Neural crest cell (in vitro differentiated cells): ENCODE results near the gene SPTB. TPM values are rescaled to one million over a fixed set of nuclear protein-coding genes. Genes with fewer than 3 reads are reported as not detected.

ENCODE experiments used
- DNase-seq: peaks from one replicate; pipeline ENCODE4 v3.0.0; 2021; ENCODE audit warnings: low read depth, mixed read lengths, low spot score
- H3K27ac Mint-ChIP-seq: one replicate; pipeline ENCODE4 v1.8.0; 2021; ENCODE audit warnings: mild to moderate bottlenecking, mixed read lengths; ENCODE audit not compliant: unreplicated experiment
- H3K27me3 Mint-ChIP-seq: 2 replicates; pipeline ENCODE4 v1.8.0; 2021; ENCODE audit warnings: low read depth, mild to moderate bottlenecking, mixed read lengths
- H3K36me3 Mint-ChIP-seq: 2 replicates; pipeline ENCODE4 v1.8.0; 2021; ENCODE audit warnings: low read depth, mild to moderate bottlenecking, mixed read lengths
- H3K4me1 Mint-ChIP-seq: 2 replicates; pipeline ENCODE4 v1.8.0; 2021; ENCODE audit warnings: mixed read lengths
- H3K4me3 Mint-ChIP-seq: one replicate; pipeline ENCODE4 v1.8.0; 2021; ENCODE audit warnings: mild to moderate bottlenecking, mixed read lengths
- H3K9me3 Mint-ChIP-seq: 2 replicates; pipeline ENCODE4 v1.8.0; 2021; ENCODE audit warnings: mixed read lengths
- total RNA-seq: library from RNA; stranded (reverse); gene quantifications from 2 replicates; pipeline ENCODE4 v1.2.1, GENCODE V29; 2021
- TF ChIP-seq, protein P1 (sequence below): fragments of 200-600 bp; sonication (generic); conservative IDR thresholded peaks from 2 replicates; pipeline ENCODE4 v1.5.0; 2021; ENCODE audit warnings: antibody characterized with exemption, mild to moderate bottlenecking

Gene SPTB
- total RNA-seq, 1 donor from 2014 or later = 0.16 TPM

DNA sequence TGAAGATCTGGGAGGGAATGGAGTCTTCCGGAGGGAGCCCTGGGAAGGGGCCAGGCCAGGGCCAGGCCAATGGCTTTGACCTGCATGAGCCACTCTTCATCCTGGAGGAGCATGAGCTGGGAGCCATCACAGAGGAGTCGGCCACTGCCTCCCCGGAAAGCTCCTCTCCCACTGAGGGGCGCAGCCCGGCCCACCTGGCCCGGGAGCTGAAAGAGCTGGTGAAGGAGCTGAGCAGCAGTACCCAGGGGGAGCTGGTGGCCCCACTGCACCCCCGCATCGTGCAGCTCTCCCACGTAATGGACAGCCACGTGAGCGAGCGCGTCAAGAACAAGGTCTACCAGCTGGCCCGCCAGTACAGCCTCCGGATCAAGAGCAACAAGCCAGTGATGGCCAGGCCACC lies 137.7 kb downstream of the SPTB start:
- H3K36me3 Mint-ChIP-seq = peaks cover 8% of the 10 kb centered on the region

DNA sequence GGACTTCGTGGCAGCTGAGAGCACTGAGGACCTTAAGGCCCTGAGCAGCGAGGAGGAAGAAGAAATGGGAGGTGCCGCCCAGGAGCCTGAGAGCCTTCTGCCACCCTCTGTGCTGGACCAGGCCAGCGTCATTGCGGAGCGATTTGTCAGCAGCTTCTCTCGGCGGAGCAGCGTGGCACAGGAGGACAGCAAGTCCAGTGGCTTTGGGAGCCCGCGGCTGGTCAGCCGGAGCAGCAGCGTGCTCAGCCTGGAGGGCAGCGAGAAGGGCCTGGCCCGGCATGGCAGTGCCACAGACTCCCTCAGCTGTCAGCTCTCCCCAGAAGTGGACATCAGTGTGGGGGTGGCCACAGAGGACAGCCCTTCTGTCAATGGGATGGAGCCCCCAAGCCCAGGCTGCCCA lies 138.5 kb downstream of the SPTB start:
- no peak for DNase-seq
- H3K27me3 Mint-ChIP-seq = peaks cover under 1% of the 10 kb centered on the region

More for the DNA sequence above, 137.7 kb downstream of the SPTB start:
- TF ChIP-seq, protein P1, sequence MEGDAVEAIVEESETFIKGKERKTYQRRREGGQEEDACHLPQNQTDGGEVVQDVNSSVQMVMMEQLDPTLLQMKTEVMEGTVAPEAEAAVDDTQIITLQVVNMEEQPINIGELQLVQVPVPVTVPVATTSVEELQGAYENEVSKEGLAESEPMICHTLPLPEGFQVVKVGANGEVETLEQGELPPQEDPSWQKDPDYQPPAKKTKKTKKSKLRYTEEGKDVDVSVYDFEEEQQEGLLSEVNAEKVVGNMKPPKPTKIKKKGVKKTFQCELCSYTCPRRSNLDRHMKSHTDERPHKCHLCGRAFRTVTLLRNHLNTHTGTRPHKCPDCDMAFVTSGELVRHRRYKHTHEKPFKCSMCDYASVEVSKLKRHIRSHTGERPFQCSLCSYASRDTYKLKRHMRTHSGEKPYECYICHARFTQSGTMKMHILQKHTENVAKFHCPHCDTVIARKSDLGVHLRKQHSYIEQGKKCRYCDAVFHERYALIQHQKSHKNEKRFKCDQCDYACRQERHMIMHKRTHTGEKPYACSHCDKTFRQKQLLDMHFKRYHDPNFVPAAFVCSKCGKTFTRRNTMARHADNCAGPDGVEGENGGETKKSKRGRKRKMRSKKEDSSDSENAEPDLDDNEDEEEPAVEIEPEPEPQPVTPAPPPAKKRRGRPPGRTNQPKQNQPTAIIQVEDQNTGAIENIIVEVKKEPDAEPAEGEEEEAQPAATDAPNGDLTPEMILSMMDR = no peak
- no peak for DNase-seq
- Mint-ChIP-seq H3K4me1 (no peaks in the 10 kb centered on the region), H3K27ac (no peak overlapping the region), H3K27me3 (no peaks in the 10 kb centered on the region), H3K4me3 (no peak overlapping the region), H3K9me3 (no peaks in the 10 kb centered on the region)

DNA sequence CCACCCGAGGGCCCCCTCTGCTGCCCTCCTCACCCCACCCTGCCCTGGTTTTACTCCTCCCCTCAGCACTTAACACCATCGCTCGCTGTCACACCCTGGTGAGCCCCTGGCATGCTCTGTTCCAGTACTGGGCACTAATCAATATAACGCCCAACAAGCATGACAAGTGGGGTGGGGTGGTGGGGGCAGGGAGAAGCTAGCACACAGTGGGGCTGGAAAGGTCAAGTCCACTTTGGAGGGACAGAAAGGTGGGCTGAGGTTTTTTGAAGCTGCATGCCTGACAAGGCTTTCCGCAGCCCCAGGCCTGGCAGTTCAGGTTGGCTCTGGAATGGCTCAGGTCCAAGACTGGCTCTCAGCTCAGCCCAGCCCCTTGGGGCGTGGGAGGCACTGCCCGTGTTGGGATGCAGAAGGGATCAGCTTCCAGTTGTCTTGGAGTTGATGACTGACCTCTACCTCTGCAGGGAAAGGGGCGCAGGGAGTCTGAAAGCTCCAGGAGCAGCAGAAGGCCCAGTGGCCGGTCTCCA lies 141.4 kb downstream of the SPTB start:
- Mint-ChIP-seq H3K36me3 (peaks cover 5% of the 10 kb centered on the region), H3K27me3 (peaks cover 25% of the 10 kb centered on the region), H3K4me1 (peaks cover 9% of the 10 kb centered on the region), H3K4me3 (no peak overlapping the region), H3K27ac (no peak overlapping the region), H3K9me3 (no peaks in the 10 kb centered on the region)
- TF ChIP-seq, protein P1 = no peak
- no peak for DNase-seq

More for the DNA sequence above, 138.5 kb downstream of the SPTB start:
- peaks cover 8% of the 10 kb centered on the region for H3K36me3 Mint-ChIP-seq
- no peaks in the 10 kb centered on the region for H3K4me1 Mint-ChIP-seq
- no peak overlapping the region for H3K27ac Mint-ChIP-seq
- TF ChIP-seq, protein P1 = no peak
- H3K4me3 Mint-ChIP-seq = no peak overlapping the region
- no peaks in the 10 kb centered on the region for H3K9me3 Mint-ChIP-seq

DNA sequence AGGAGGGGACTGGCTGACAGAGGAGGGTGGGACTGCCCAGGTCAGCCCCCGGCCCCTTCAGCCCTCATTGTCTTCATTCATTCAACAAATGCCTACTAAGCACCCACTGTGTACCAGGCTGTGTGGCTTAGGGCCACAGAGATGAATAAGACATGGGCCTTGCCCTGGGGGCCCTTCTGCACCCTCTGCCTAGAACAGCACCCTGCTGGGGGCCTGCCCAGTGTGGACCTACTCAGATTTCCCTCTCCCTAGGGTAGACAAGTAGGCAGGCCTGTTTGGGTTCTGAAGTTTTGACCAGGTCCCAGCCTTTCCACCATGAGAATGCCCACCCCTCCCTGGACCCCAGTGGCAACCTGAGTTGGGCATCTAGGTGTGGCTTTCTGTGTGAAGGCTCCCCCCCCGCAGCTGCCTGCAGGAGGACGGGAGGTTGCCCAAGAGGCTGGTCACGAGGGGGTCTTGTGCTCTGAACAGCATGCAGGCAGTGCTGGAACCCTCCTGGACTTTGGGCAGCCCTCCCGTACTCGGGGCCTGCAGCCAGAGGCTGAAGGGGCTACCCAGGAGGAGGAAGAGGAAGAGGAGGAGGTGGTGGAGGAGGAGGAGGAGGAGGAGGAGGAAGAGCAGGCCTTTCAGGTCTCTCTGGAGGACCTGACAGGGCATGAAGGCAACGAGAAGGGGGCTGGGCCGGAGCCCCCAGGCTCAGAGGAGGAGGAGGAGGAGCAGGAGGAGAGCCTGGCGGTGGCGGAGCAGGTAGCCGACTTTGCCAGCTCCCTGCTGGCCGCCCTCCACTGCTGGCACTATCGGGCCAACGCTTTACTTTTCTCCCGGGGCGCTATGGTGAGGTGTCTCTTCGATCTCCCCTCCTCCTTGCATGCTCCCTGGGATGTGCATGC lies 142.1 kb downstream of the SPTB start:
- Mint-ChIP-seq H3K4me3 (no peak overlapping the region), H3K9me3 (no peaks in the 10 kb centered on the region), H3K36me3 (peaks cover 5% of the 10 kb centered on the region), H3K27me3 (peaks cover 29% of the 10 kb centered on the region), H3K4me1 (peaks cover 9% of the 10 kb centered on the region), H3K27ac (no peak overlapping the region)
- TF ChIP-seq, protein P1 = no peak
- no peak for DNase-seq

DNA sequence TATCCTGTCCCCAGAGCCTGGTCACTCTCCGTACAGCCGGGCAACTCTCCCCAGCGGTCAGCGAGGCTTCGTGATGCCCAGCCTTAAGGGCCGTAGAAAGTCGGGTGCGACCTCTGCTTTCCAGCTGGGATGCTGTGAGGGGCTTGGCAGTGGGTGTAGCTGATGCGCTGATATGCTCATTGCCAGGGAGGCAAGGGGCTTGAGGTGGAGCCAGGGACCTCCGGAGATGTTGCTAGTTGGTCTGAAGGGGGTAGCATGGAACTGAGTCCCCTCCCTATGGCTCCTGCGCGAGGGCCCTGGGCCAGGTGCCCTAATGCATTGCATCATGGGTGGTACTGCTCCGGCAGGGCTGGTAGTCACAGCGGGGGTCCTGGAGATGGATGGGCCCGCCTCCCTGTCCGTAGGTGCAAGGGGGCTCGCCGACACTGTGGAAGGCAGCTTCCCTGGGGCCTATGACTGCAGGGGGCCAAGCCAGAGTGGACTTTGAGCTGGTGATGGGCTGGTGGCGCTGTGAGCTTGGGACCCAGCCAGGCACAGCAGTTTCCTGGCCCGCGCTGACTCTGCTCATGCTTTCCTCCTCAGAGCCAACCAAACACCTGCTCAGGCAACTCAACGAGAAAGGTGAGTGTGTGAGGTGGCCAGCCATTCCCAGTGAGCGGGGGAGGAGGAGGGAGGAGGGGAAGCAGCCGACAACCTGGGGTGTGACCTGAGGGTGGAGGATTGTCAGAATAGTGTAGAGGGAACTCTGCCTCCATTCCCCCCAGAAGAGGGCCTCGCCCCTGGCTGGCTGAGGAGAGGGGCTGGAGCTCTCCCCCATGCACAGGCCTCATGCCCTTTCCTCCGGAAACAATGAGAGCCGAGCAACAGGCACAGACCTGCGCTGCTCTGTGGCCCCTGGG lies 143.2 kb downstream of the SPTB start:
- no peaks in the 10 kb centered on the region for H3K9me3 Mint-ChIP-seq
- H3K27me3 Mint-ChIP-seq = peaks cover 36% of the 10 kb centered on the region
- H3K27ac Mint-ChIP-seq = no peak overlapping the region
- DNase-seq = no peak
- H3K4me3 Mint-ChIP-seq = no peak overlapping the region
- H3K36me3 Mint-ChIP-seq = peaks cover 5% of the 10 kb centered on the region
- H3K4me1 Mint-ChIP-seq = peaks cover 9% of the 10 kb centered on the region
- TF ChIP-seq, protein P1 = no peak
